Neural crest cell (in vitro differentiated cells): ENCODE results near the gene QSOX1. TPM values are rescaled to one million over a fixed set of nuclear protein-coding genes. Genes with fewer than 3 reads are reported as not detected.

Experiments used
- DNase-seq: peaks from one replicate; pipeline ENCODE4 v3.0.0; 2021; ENCODE audit warnings: low read depth, mixed read lengths, low spot score
- H3K27ac Mint-ChIP-seq: one replicate; pipeline ENCODE4 v1.8.0; 2021; ENCODE audit warnings: mild to moderate bottlenecking, mixed read lengths; ENCODE audit not compliant: unreplicated experiment
- H3K27me3 Mint-ChIP-seq: 2 replicates; pipeline ENCODE4 v1.8.0; 2021; ENCODE audit warnings: low read depth, mild to moderate bottlenecking, mixed read lengths
- H3K36me3 Mint-ChIP-seq: 2 replicates; pipeline ENCODE4 v1.8.0; 2021; ENCODE audit warnings: low read depth, mild to moderate bottlenecking, mixed read lengths
- H3K4me1 Mint-ChIP-seq: 2 replicates; pipeline ENCODE4 v1.8.0; 2021; ENCODE audit warnings: mixed read lengths
- H3K4me3 Mint-ChIP-seq: one replicate; pipeline ENCODE4 v1.8.0; 2021; ENCODE audit warnings: mild to moderate bottlenecking, mixed read lengths
- H3K9me3 Mint-ChIP-seq: 2 replicates; pipeline ENCODE4 v1.8.0; 2021; ENCODE audit warnings: mixed read lengths
- CTCF ChIP-seq: fragments of 200-600 bp; sonication (generic); conservative IDR thresholded peaks from 2 replicates; pipeline ENCODE4 v1.5.0; 2021; ENCODE audit warnings: antibody characterized with exemption, mild to moderate bottlenecking
- total RNA-seq: library from RNA; stranded (reverse); gene quantifications from 2 replicates; pipeline ENCODE4 v1.2.1, GENCODE V29; 2021

Gene QSOX1
- total RNA-seq, 1 donor from 2014 or later: 39.8 TPM

- Mint-ChIP-seq H3K4me3 (no peak overlapping the region), H3K27ac (no peak overlapping the region), H3K4me1 (no peaks in the 10 kb centered on the region), H3K36me3 (peaks cover 6% of the 10 kb centered on the region), H3K27me3 (no peaks in the 10 kb centered on the region), H3K9me3 (no peaks in the 10 kb centered on the region)
- TF ChIP-seq CTCF: no peak
- no peak for DNase-seq
These were observed 37.5 kb upstream of the QSOX1 start for GRCh38 chr1:180116964-180117763.

GRCh38 chr1:180117764-180118116 lies 36.9 kb upstream of the QSOX1 start:
- no peaks in the 10 kb centered on the region for H3K4me1 Mint-ChIP-seq
- DNase-seq: no peak

GRCh38 chr1:180119837-180120236 lies 34.8 kb upstream of the QSOX1 start:
- Mint-ChIP-seq H3K4me3 (no peak overlapping the region), H3K4me1 (no peaks in the 10 kb centered on the region), H3K36me3 (peaks cover 4% of the 10 kb centered on the region), H3K27me3 (no peaks in the 10 kb centered on the region), H3K9me3 (peaks cover 2% of the 10 kb centered on the region), H3K27ac (no peak overlapping the region)
- no peak for DNase-seq
- TF ChIP-seq CTCF: no peak

More at GRCh38 chr1:180117764-180118116, 36.9 kb upstream of the QSOX1 start:
- Mint-ChIP-seq H3K4me3 (no peak overlapping the region), H3K27ac (no peak overlapping the region), H3K36me3 (peaks cover 5% of the 10 kb centered on the region), H3K9me3 (no peaks in the 10 kb centered on the region), H3K27me3 (no peaks in the 10 kb centered on the region)
- TF ChIP-seq CTCF: no peak

GRCh38 chr1:180123463-180123936 lies 31.2 kb upstream of the QSOX1 start:
- no peak for DNase-seq
- H3K4me1 Mint-ChIP-seq: no peaks in the 10 kb centered on the region
- peaks cover 2% of the 10 kb centered on the region for H3K9me3 Mint-ChIP-seq
- no peak for TF ChIP-seq CTCF
- no peak overlapping the region for H3K4me3 Mint-ChIP-seq
- no peak overlapping the region for H3K27ac Mint-ChIP-seq
- no peaks in the 10 kb centered on the region for H3K27me3 Mint-ChIP-seq
- H3K36me3 Mint-ChIP-seq: no peaks in the 10 kb centered on the region

- no peaks in the 10 kb centered on the region for H3K36me3 Mint-ChIP-seq
- no peaks in the 10 kb centered on the region for H3K27me3 Mint-ChIP-seq
- peaks cover 7% of the 10 kb centered on the region for H3K4me1 Mint-ChIP-seq
- peaks cover 4% of the 10 kb centered on the region for H3K9me3 Mint-ChIP-seq
- no peak overlapping the region for H3K4me3 Mint-ChIP-seq
- no peak for TF ChIP-seq CTCF
- DNase-seq: no peak
- no peak overlapping the region for H3K27ac Mint-ChIP-seq
These were observed 24.0 kb upstream of the QSOX1 start for GRCh38 chr1:180130651-180131050.
